HCT116 (cell line): ENCODE results near the gene BCL2L13. TPM values are rescaled to one million over a fixed set of nuclear protein-coding genes. Genes with fewer than 3 reads are reported as not detected.
A peak's percentile ranks its signal among the peaks of the same experiment; 100 is the strongest.
"Not testable (repeated sequence)": the region's sequence is repeated elsewhere in the genome, so short reads cannot be mapped to it uniquely, and the experiment has no call there.

ENCODE experiments used
- ATAC-seq: fragments of 200-7000 bp; cut with Tn5 transposase; 2 replicates; pipeline ENCODE4 v1.9.1; 2020; ENCODE audit warnings: mild to moderate bottlenecking, moderate library complexity
- BruUV-seq: library from RNA; stranded (reverse); fragments of 400-500 nt; replicated peaks from 2 replicates; lab custom pipeline; 2021; lab: Mats Ljungman, UMichigan
- CTCF ChIA-PET: fragments of 300-600 bp; sonication (Branson Sonifier 250); formaldehyde crosslinking; loops from one replicate; lab custom pipeline; 2021; ENCODE audit warnings: antibody characterized with exemption; lab: Charles Lee
- POLR2A ChIA-PET: fragments of 300-600, 350-600 bp; sonication (Branson Sonifier 250); formaldehyde crosslinking; loops from one replicate; lab custom pipeline; 2021; ENCODE audit warnings: antibody characterized with exemption; lab: Charles Lee
- RAD21 ChIA-PET, 2 experiments: fragments of 300-600 bp; sonication (Branson Sonifier 250); formaldehyde crosslinking; loops; one replicate each; lab custom pipeline; 2023; ENCODE audit warnings: low total read pairs in 2 of 2; ENCODE audit not compliant: uncharacterized antibody in 2 of 2, unreplicated experiment in 2 of 2, low non-redundant PET in 1 of 2; lab: Charles Lee
- DNase-seq: peaks from one replicate; pipeline ENCODE4 v3.0.0-alpha.2; 2010; ENCODE audit warnings: low read depth, low spot score
- H2AFZ ChIP-seq: fragments of 200-600 bp; shearing (Covaris generic), sonication (generic); 2 replicates; pipeline ENCODE4 v1.6.1; 2017; ENCODE audit warnings: low read depth, mixed run types, mixed read lengths, antibody characterized with exemption, low read length; ENCODE audit not compliant: poor library complexity, severe bottlenecking
- H3K27ac ChIP-seq: 2 replicates; pipeline ENCODE4 v1.5.1; 2012; ENCODE audit warnings: low read depth, low read length
- H3K27me3 ChIP-seq: fragments of 200-600 bp; sonication (generic); 2 replicates; pipeline ENCODE4 v1.6.1; 2016; ENCODE audit warnings: mixed run types, low read length, mixed read lengths; ENCODE audit not compliant: insufficient read depth
- H3K36me3 ChIP-seq, 2 experiments: fragments of 200-500 bp in 1 of 2; fragments of 200-600 bp in 1 of 2; sonication (Bioruptor generic) in 1 of 2; sonication (generic) in 1 of 2; 2 replicates each; pipeline versions ENCODE4 v1.5.1 to v1.6.1; 2014 to 2016; ENCODE audit warnings: low read length in 2 of 2, inconsistent platforms in 1 of 2, mixed read lengths in 1 of 2, mixed run types in 1 of 2; ENCODE audit not compliant: insufficient read depth in 2 of 2, control insufficient read depth in 1 of 2
- H3K4me1 ChIP-seq, 2 experiments: fragments of 200-600 bp in 1 of 2; sonication (generic) in 1 of 2; 2 replicates each; pipeline versions ENCODE4 v1.5.1 to v1.6.1; 2012 to 2017; ENCODE audit warnings: low read length in 2 of 2, inconsistent platforms in 1 of 2, mild to moderate bottlenecking in 1 of 2, mixed read lengths in 1 of 2, mixed run types in 1 of 2, moderate library complexity in 1 of 2; ENCODE audit not compliant: insufficient read depth in 2 of 2, control insufficient read depth in 1 of 2
- H3K4me2 ChIP-seq: fragments of 200-600 bp; sonication (generic); 2 replicates; pipeline ENCODE4 v1.6.1; 2017; ENCODE audit warnings: mixed run types, low read length, mixed read lengths
- H3K4me3 ChIP-seq, 2 experiments: fragments of 200-600 bp in 1 of 2; sonication (generic) in 1 of 2; replicated peaks in 1 of 2; 2 replicates each; pipeline ENCODE4 v1.5.1; 2011 to 2016; ENCODE audit warnings: low read length in 2 of 2, control low read depth in 1 of 2, low read depth in 1 of 2, mild to moderate bottlenecking in 1 of 2, mixed read lengths in 1 of 2, mixed run types in 1 of 2
- H3K79me2 ChIP-seq: fragments of 200-600 bp; sonication (generic); 2 replicates; pipeline ENCODE4 v1.6.1; 2017; ENCODE audit warnings: mild to moderate bottlenecking, mixed run types, low read length, moderate library complexity, mixed read lengths; ENCODE audit not compliant: insufficient read depth
- H3K9ac ChIP-seq: fragments of 200-600 bp; sonication (generic); 2 replicates; pipeline ENCODE4 v1.6.1; 2016; ENCODE audit warnings: low read length, mixed read lengths
- H3K9me2 ChIP-seq: fragments of 200-600 bp; sonication (generic), shearing (Covaris generic); 2 replicates; pipeline ENCODE4 v1.6.1; 2017; ENCODE audit warnings: mixed run types, mild to moderate bottlenecking, moderate library complexity; ENCODE audit not compliant: insufficient read depth
- H3K9me3 ChIP-seq, 2 experiments: fragments of 200-500 bp in 1 of 2; fragments of 200-600 bp in 1 of 2; sonication (Bioruptor generic) in 1 of 2; sonication (generic) in 1 of 2; 2 replicates each; pipeline ENCODE4 v1.6.1; 2014 to 2017; ENCODE audit warnings: low read length in 2 of 2, mixed read lengths in 2 of 2, inconsistent platforms in 1 of 2, low read depth in 1 of 2, mild to moderate bottlenecking in 1 of 2, mixed run types in 1 of 2, moderate library complexity in 1 of 2; ENCODE audit not compliant: control insufficient read depth in 1 of 2, insufficient read depth in 1 of 2
- H4K20me1 ChIP-seq: fragments of 200-600 bp; sonication (generic), shearing (Covaris generic); 2 replicates; pipeline ENCODE4 v1.6.1; 2017; ENCODE audit warnings: mixed run types, mild to moderate bottlenecking, moderate library complexity; ENCODE audit not compliant: insufficient read depth
- CEBPB ChIP-seq: IDR thresholded peaks from 2 replicates; pipeline ENCODE4 v1.6.1; 2012; ENCODE audit warnings: low read depth
- CTCF ChIP-seq, 3 experiments: fragments of 200-600 bp in 1 of 3; sonication (generic) in 1 of 3; IDR thresholded peaks in 2 of 3; conservative IDR thresholded peaks in 1 of 3; 2 replicates each; pipeline ENCODE4 v1.5.1; 2012 to 2017; ENCODE audit warnings: low read depth in 2 of 3, low read length in 2 of 3, antibody characterized with exemption in 1 of 3, borderline replicate concordance in 1 of 3, control low read depth in 1 of 3, mild to moderate bottlenecking in 1 of 3, mixed read lengths in 1 of 3, mixed run types in 1 of 3, moderate library complexity in 1 of 3; ENCODE audit not compliant: insufficient read depth in 1 of 3
- EGR1 ChIP-seq: IDR thresholded peaks from 2 replicates; pipeline ENCODE4 v1.6.1; 2012; ENCODE audit warnings: low read depth
- ELF1 ChIP-seq: IDR thresholded peaks from 2 replicates; pipeline ENCODE4 v1.6.1; 2012; ENCODE audit warnings: low read depth, borderline replicate concordance
- FOSL1 ChIP-seq: IDR thresholded peaks from 2 replicates; pipeline ENCODE4 v1.6.1; 2012; ENCODE audit warnings: low read depth
- JUND ChIP-seq: IDR thresholded peaks from 2 replicates; pipeline ENCODE4 v1.6.1; 2012
- RAD21 ChIP-seq: IDR thresholded peaks from 2 replicates; pipeline ENCODE4 v1.6.1; 2012; ENCODE audit warnings: low read depth, mild to moderate bottlenecking
- REST ChIP-seq: IDR thresholded peaks from 2 replicates; pipeline ENCODE4 v1.6.1; 2012; ENCODE audit warnings: low read depth
- SP1 ChIP-seq: IDR thresholded peaks from 2 replicates; pipeline ENCODE4 v1.6.1; 2012; ENCODE audit warnings: low read depth
- TCF7L2 ChIP-seq: IDR thresholded peaks from 2 replicates; pipeline ENCODE4 v1.7.0; 2011; ENCODE audit warnings: borderline replicate concordance, inconsistent platforms; ENCODE audit not compliant: insufficient read depth, insufficient read length; ENCODE audit errors: extremely low read depth
- YY1 ChIP-seq: IDR thresholded peaks from 2 replicates; pipeline ENCODE4 v1.6.1; 2011; ENCODE audit warnings: low read length, low read depth, moderate library complexity, mild to moderate bottlenecking; ENCODE audit not compliant: insufficient replicate concordance; ENCODE audit errors: extremely low read depth
- ZFX ChIP-seq: fragments of 450-650 bp; IDR thresholded peaks from 2 replicates; pipeline ENCODE4 v1.6.1; 2017
- intact Hi-C: fragments of 100-400 bp; cut with micrococcal nuclease; formaldehyde crosslinking; loops from 2 replicates; pipeline ENCODE4 v1.10.0; 2022
- total RNA-seq: library from RNA; stranded (reverse); gene quantifications from one replicate; pipeline ENCODE4 v1.2.1, GENCODE V29; 2021; ENCODE audit not compliant: unreplicated experiment

BCL2L13 gene
- total RNA-seq, 1 experiment from 2014 or later = 38.6 TPM

- ChIA-PET RAD21 (no interaction called here), POLR2A (no interaction called here), CTCF (no interaction called here)
- Histone ChIP-seq H4K20me1 (no peaks in the 10 kb centered on the region), H3K4me3 (no peak overlapping the region), H3K9ac (no peak overlapping the region), H2AFZ (no peak overlapping the region), H3K79me2 (peaks cover 49% of the 10 kb centered on the region), H3K27me3 (no peaks in the 10 kb centered on the region), H3K9me2 (no peaks in the 10 kb centered on the region), H3K9me3 (no peaks in the 10 kb centered on the region), H3K4me2 (no peak overlapping the region), H3K27ac (no peak overlapping the region), H3K4me1 (peaks cover 7 to 18% of the 10 kb centered on the region in 2 experiments)
- TSS peak; percentile 5 for BruUV-seq
- no peak for DNase-seq
- no peak for ATAC-seq
- TF ChIP-seq REST (no peak), CTCF (IDR thresholded peaks at IDR 0.05 in 2 of 3, conservative IDR thresholded peaks at IDR 0.05 in 1 of 3; ENCODE audit: borderline replicate concordance in 1 of 3, insufficient read depth in 1 of 3, low read depth in 2 of 3, low read length in 2 of 3) (no peak), FOSL1 (no peak), JUND (no peak), RAD21 (no peak), SP1 (no peak), ELF1 (no peak), TCF7L2 (no peak), CEBPB (no peak), YY1 (no peak), ZFX (no peak), EGR1 (no peak)
- TF ChIP-seq, all 23 proteins: peak for 0
- no peaks in the 10 kb centered on the region for H3K36me3 ChIP-seq
- intact Hi-C loops = no loop called here
Observed at GRCh38 chr22:17641269-17641668, 2.7 kb downstream of the BCL2L13 start.

GRCh38 chr22:17642357-17642756 is 3.8 kb downstream of the BCL2L13 start:
- DNase-seq, H3K4me2 ChIP-seq, ATAC-seq, H4K20me1 ChIP-seq, CTCF ChIA-PET, intact Hi-C loops, H3K9me2 ChIP-seq, BruUV-seq, H3K36me3 ChIP-seq, POLR2A ChIA-PET, H3K27ac ChIP-seq, RAD21 ChIA-PET, H3K27me3 ChIP-seq, H2AFZ ChIP-seq, H3K4me3 ChIP-seq, H3K9ac ChIP-seq, H3K9me3 ChIP-seq: not testable (repeated sequence)
- Histone ChIP-seq H3K4me1 (peaks cover 5 to 16% of the 10 kb centered on the region in 2 experiments), H3K79me2 (peaks cover 49% of the 10 kb centered on the region)
